NCI-H1417 (cell line): ENCODE measurements around the gene RAPH1.
"Not testable (repeated sequence)": the region's sequence is repeated elsewhere in the genome, so short reads cannot be mapped to it uniquely, and the experiment has no call there.

Source experiments
- DNase-seq, 3 experiments: peaks; one replicate each; lab custom pipeline; 2025; lab: John Stamatoyannopoulos, UW

Gene RAPH1

GRCh38 chr2:203432811-203433210, 102.3 kb downstream of the RAPH1 start:
- DNase-seq, result no peak

GRCh38 chr2:203431391-203432185, 103.5 kb downstream of the RAPH1 start:
- no peak for DNase-seq

GRCh38 chr2:203429643-203430042, 105.5 kb downstream of the RAPH1 start:
- DNase-seq, result not testable (repeated sequence)

- DNase-seq, result no peak
Measured at GRCh38 chr2:203427061-203427460, 108.0 kb downstream of the RAPH1 start.

- DNase-seq, result no peak
Measured at GRCh38 chr2:203418271-203418670, 116.8 kb downstream of the RAPH1 start.

- DNase-seq, result no peak
Measured at GRCh38 chr2:203413796-203414195, 121.3 kb downstream of the RAPH1 start.

- DNase-seq, result no peak
Measured at GRCh38 chr2:203412546-203413331, 122.4 kb downstream of the RAPH1 start.

GRCh38 chr2:203407496-203407895, 127.6 kb downstream of the RAPH1 start:
- DNase-seq, result no peak

GRCh38 chr2:203404996-203405395, 130.1 kb downstream of the RAPH1 start:
- DNase-seq, result no peak

- DNase-seq, result no peak
Measured at GRCh38 chr2:203400805-203401585, 134.1 kb downstream of the RAPH1 start.

- no peak for DNase-seq
Measured at GRCh38 chr2:203399031-203399430, 136.1 kb downstream of the RAPH1 start.

- no peak for DNase-seq
Measured at GRCh38 chr2:203396667-203397066, 138.4 kb downstream of the RAPH1 start.

- no peak for DNase-seq
Measured at GRCh38 chr2:203395858-203396257, 139.2 kb downstream of the RAPH1 start.

GRCh38 chr2:203394519-203395227, 140.4 kb downstream of the RAPH1 start:
- DNase-seq, result peak in 1 of 3 experiments; percentile 4

- not testable (repeated sequence) for DNase-seq
Measured at GRCh38 chr2:203388153-203388552, 146.9 kb downstream of the RAPH1 start.

- DNase-seq, result no peak
Measured at GRCh38 chr2:203383038-203383437, 152.1 kb downstream of the RAPH1 start.

GRCh38 chr2:203379156-203379555, 155.9 kb downstream of the RAPH1 start:
- DNase-seq, result no peak

- DNase-seq, result no peak
Measured at GRCh38 chr2:203376173-203376572, 158.9 kb downstream of the RAPH1 start.

GRCh38 chr2:203372706-203373105, 162.4 kb downstream of the RAPH1 start:
- DNase-seq, result not testable (repeated sequence)

GRCh38 chr2:203366639-203367466, 168.2 kb downstream of the RAPH1 start:
- no peak for DNase-seq

- no peak for DNase-seq
Measured at GRCh38 chr2:203361922-203362321, 173.2 kb downstream of the RAPH1 start.
